Hematopoietic multipotent progenitor cell treated with erythropoietin and hydrocortisone succinate and interleukin-3 and kit ligand, for 4 days (in vitro differentiated cells): ENCODE measurements around the gene HEATR5B.

Source experiments
- DNase-seq: peaks from one replicate; pipeline ENCODE4 v3.0.0-alpha.2; 2015

HEATR5B gene

DNA sequence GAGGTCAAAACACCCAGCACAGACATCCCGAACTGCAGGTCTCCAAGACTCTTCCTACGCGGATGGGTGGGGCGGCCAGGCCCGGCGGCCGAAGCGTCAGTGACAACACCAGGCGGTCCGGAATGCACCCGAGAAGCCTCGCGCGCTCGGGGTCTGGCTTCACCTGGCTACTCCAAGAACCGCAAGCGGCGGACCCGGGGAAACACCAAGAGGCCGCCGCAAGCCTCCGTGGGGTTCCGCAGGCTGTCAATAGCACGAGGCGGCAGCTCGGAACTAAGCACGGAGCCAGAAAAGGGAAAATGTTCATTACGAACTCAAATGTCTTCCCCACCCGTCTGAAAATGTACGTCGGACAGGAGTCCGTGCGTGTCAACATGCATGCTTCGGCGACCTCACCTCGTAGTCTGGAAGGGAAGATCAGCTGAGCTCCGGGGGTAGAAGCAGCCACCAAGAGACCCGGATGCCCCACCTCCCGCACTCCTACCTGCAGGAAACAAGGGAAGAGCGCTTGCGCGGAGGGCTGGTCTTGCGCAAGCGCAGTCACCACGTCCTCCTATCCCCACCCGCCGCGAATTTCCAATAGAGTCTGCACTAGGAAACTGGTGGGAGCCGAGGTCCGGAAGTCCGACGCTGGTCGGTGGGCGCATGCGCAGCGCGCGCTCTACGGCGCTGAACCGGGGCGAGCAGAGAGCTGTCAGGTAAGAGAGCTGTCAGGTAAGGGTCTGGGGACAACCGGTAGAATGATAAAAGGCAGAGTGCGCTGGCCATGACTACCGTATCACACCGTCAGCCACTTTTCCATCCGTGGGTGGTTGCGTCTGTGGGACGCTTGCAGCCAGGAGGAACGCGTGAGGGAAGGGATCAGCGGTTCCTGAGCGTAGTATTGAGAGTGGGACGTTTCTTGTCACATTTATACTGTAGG, at the start of gene HEATR5B, which contains the start of gene GPATCH11:
Gene HEATR5B, minus strand, starts transcription at position 500 of the 922 bp plus-strand sequence. CDS start 958 bp downstream, outside the sequence.
Gene GPATCH11, plus strand, starts transcription at position 646 of the 922 bp plus-strand sequence. CDS start 3,864 bp downstream, outside the sequence.
- peak; percentile 98 for DNase-seq

DNA sequence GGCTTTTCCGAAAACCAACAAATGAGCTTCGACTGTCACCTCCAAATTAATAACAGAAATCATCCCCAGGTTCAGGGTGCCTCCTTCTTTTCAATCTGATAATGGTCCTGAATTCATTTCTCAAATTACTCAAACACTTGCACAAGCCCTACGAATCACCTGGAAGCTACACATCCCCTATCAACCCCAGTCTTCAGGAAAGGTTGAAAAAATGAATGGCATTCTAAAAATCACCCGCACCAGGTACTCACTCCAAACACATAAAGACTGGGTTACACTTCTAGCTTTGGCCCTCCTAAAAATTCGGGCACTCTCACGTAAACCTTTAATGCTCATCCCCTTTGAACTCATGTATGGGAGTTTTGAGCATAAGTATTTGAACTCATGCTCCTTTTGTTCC, 48.7 kb upstream of the HEATR5B start:
- DNase-seq: no peak

GRCh38 chr2:37125416-37125815, 41.2 kb upstream of the HEATR5B start:
- no peak for DNase-seq

GRCh38 chr2:37119157-37119556, 35.0 kb upstream of the HEATR5B start:
- DNase-seq: peak; percentile 34

GRCh38 chr2:37117566-37117965, 33.4 kb upstream of the HEATR5B start:
- DNase-seq: no peak

DNA sequence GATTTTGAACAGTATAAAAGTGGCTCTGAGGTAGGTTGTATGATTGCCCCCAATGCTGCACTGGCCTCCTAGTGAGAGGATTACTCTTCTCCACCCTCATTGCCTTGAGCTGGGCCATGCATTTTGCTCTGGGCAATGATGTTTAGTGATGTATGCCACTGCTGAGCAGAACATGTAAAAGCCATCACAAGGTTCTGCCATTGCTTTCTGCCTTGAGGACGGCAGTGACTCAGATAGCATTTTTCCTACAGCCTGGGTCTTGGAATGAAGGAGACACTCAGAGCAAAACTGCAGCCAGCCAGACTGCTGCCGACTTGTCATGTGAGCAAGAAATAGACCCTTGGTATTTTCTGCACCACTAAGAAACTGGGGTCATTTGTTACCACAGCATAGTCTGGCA, 27.8 kb upstream of the HEATR5B start:
- no peak for DNase-seq

- DNase-seq: no peak
Measured at GRCh38 chr2:37110306-37111212, 26.4 kb upstream of the HEATR5B start.

DNA sequence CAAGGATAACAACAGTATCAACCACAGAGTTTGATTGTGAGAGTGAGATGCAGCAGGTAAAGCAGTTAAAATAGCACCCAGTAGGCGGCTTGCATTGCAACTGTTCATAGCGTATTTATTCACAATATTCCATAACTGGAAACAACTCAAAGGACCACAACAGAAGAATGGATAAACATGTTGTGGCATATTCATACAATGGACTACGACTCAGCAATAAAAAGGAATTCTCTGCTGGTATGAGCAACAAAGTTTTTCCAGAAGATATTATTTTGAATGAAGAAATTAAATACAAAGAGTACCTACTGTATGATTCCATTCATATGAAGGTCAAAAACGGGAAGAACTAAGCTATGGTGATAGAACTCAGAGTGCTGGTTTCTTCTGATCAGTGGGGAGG, 25.4 kb upstream of the HEATR5B start:
- DNase-seq: no peak

- DNase-seq: no peak
Measured at GRCh38 chr2:37105150-37105549, 21.0 kb upstream of the HEATR5B start.

- no peak for DNase-seq
Measured at GRCh38 chr2:37104178-37104577, 20.0 kb upstream of the HEATR5B start.

- DNase-seq: no peak
Measured at GRCh38 chr2:37102588-37102987, 18.4 kb upstream of the HEATR5B start.

DNA sequence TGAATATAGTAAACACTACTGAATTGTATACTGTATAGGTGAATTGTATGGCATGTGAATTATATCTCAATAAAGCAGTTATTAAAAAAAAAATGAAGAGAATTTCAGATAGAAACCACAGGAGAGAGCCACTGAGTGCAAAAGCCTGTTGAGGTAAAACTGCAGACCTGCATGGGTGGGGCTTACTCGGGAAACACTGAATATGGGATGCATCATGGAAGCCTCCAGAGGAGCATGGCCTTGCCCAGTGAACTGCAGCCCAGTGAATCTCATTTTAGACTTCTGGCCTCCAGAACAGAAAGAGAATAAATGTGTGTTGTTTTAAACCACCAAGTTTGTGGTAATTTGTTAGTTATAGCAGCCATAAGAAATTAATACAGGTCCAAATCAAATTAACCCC, 15.9 kb upstream of the HEATR5B start:
- no peak for DNase-seq

DNA sequence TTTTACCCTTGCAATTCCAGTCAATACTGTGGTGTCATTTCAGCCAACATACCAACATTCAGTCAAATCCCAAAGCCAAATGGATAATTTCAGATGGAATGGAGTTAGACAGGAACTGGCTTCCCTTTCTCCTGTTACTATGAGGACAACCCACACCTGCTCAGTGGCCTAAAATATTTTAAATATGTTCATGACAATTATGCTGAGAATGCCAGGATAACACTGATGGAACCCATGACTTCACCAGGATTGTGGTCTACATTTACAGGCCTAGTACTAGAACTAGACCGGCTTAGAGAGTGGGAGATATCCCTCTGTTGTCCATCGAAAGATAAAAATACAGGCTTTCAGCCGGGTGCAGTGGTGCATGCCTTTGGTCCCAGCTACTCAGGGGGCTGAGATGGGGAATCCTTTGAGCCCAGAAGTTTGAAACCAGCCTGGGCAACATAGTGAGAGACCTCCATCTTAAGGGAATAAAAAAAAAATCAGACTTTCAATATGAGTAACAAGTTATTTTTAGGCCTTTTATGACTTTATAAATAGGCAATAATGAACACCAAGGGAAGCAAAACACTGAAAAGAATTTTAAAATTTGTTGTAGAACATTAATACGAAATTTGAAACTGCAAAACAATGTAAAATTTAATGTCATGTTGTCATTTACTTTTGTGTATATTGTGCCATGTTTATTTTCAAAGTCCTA, 14.4 kb upstream of the HEATR5B start:
- DNase-seq: no peak

GRCh38 chr2:37096568-37096967, 12.4 kb upstream of the HEATR5B start:
- DNase-seq: no peak

DNA sequence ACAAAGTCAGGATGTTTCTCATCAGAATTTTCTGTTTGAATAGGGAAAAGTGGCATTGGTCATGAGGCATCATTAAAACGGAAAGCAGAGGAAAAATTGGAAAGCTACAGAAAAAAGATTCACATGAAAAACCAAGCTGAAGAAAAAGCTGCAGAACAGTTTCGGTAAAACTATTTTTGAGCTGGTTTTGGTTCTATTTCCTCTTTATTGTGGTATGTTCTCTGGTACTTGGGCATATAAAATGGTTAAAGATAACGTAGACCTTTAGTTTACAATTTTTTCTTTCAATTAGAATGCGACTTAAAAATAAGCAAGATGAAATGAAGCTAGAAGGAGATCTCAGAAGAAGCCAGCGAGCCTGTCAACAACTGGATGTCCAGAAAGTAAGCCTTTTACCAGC, 7.7 kb upstream of the HEATR5B start:
- DNase-seq: no peak

- no peak for DNase-seq
Measured at GRCh38 chr2:37090019-37090477, 5.9 kb upstream of the HEATR5B start.

DNA sequence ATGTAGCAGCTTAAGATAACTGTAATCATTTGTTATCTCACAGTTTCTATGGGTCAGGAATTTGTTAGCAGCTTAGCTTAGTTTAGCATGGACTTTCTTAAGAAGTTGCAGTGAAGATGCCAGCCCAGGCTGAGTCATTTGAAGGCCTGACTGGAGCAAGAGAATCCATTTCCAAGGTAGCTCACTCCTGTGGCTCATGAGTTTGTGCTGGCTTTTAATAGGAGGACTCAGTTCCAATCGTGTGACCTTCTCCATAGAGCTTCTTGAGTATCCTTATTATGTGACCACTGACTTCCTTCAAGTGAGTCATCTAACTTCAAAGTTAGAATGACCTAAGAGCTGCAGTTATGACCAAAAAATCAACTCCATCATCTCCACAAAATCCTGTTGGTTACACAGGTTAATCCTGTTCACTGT, 1.6 kb upstream of the HEATR5B start:
- DNase-seq: peak; percentile 27

GRCh38 chr2:37084797-37085196, 625 bp upstream of the HEATR5B start:
- no peak for DNase-seq

GRCh38 chr2:37080689-37081088, 3.5 kb downstream of the HEATR5B start:
- DNase-seq: peak; percentile 47

DNA sequence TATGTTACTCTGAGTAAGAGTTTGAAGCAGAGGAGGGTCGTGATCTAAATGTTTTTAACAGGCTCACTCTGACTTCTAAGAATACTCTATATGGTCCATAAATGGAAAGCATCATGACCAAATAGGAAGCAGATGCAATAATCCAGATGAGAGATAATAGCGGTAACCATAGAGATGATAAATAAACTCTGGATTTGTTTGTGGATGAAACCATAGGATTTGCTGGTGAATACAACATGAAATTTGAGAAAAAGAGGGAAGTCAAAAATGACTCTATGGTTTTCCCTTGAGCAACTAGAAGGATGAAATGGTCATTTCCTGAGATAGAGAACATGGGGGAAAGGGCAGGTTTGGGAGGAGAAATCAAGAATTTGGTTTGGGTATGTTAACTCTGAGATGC, 3.9 kb downstream of the HEATR5B start:
- DNase-seq: peak; percentile 47

GRCh38 chr2:37070931-37071330, 13.2 kb downstream of the HEATR5B start:
- DNase-seq: no peak

DNA sequence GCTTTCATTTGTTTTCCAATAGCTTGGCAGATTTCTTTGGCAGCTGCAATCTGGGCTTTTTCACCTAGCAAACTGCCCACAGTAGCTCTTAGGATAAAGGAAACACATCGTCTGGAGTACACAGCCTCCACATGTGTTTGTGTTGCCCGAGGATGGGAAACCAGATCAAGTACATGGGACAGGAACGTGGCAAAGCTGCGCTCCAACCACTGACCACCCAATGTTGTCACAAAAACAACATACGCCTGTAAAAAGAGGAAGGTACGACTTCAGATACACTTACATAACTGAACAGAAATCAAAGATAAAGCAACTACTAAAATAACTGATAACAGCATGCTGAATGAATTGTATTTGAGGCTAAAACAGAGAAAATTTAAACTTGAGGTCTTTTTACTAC, 15.5 kb downstream of the HEATR5B start:
- peak; percentile 58 for DNase-seq

DNA sequence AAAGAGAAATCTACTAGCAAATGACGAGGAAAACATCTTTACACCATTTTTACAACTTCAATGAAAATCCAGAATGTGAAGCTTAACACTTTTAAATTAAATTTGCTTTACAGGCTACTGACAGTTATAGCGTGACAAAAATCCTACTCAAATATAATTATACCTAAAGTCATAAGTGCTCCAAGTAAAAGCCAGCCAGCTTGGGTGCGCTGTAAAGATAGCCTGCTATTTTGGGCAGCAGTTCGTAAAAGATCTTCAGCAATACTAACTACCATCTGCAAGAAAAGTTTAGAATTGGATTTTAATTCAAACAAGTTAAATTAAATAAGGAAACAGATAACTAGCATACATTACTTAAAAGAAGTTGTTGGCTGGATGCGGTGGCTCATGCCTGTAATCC, 22.4 kb downstream of the HEATR5B start:
- DNase-seq: no peak
